HG03060 (cell line): ENCODE results near the gene NEGR1.

Experiments
- ATAC-seq: cut with Tn5 transposase; IDR thresholded peaks from one replicate; pipeline ENCODE4 v1.9.1; 2021; ENCODE audit warnings: low read depth, moderate number of reproducible peaks; ENCODE audit not compliant: unreplicated experiment

Gene NEGR1

DNA sequence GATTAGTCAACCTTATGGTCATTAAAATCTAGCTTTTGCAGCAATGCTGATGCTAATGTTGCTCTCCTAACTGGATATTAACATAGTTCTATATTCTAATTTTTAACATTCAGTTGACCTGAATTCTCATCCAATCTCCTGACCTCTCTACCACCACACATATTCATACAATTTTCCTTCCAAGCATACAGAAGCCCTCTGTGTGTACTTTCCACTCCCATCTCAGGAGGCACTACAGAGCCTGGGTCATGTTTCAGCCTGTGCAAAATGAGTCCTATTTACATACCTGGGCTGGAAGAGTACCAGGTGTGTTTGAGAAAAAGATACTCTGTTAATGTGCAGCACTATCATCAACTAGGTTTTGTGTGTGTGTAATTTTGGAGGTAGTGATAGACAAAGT, 486.3 kb downstream of the NEGR1 start:
- no peak for ATAC-seq

DNA sequence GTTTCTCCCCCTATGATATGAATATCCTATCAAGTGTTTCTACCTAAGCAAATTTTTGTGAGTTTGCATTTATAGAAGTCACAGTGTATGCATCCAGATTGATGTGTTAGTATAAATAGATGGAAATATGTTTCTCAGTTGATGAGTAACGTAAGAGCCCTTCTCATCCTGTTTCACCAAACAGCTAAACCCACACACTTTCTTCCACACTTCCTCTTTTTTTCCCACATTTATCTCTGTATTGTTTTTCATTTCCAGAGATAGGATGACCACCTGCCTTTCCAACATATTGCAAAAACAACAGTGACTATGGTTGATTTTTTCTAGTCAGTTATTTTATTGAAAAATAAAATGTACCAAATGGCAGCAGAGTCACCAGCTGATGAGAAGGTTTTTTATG, 490.1 kb downstream of the NEGR1 start:
- no peak for ATAC-seq

DNA sequence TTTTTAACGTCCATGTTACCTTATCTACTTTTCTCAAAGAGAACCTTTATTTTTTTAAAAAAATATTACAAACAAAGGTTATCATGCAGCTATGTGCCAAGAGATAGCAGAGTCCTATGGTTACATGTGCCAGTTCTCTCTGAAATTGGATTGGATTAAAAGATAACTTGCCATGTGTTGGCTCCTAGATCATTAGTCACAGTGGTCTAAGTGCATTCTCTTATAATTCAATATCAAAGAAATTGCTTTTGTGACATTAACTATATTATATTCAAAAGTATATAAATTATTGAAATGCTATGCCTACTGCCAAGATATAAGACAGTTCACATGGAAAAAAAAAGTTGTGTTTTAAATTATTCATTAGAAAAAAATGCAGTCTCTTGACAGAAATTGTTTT, 494.2 kb downstream of the NEGR1 start:
- ATAC-seq, result no peak

DNA sequence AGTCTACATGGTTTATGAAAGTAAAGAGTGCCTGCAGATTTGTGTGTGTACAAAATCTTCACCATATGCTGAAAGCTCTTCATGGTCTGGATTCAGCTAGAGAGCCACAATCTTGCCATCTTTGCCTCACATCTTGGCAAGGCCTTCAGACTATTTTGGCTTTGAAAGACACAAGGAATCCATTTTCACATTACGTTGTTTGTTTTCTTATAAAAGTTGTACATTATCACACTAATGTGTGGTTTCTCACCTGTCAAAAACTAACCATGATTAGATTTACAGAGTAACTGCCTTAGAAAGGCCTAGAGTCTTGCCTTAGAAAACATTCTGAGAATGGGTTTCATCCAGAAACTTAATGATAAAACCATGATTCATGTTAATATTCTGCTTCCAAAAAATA, 494.6 kb downstream of the NEGR1 start:
- ATAC-seq, result no peak

DNA sequence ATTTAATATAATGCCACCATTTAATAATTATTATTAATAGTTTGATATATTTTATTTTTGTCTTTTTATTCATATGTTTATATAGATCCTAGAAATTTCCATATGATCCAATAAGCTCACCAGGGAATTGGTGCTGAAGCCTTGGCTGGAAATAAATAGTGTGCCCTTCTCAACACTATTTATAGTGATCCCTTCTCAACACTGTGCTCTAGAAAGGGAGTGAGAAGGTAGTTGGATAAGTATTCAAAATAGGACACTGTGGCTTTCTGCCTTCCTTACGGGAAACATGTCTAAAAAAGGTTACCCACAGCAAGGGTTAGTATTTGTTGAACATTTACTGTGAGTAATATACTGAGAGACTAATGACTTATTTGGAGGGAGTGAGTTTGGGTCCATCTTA, 496.1 kb downstream of the NEGR1 start:
- ATAC-seq, result no peak

DNA sequence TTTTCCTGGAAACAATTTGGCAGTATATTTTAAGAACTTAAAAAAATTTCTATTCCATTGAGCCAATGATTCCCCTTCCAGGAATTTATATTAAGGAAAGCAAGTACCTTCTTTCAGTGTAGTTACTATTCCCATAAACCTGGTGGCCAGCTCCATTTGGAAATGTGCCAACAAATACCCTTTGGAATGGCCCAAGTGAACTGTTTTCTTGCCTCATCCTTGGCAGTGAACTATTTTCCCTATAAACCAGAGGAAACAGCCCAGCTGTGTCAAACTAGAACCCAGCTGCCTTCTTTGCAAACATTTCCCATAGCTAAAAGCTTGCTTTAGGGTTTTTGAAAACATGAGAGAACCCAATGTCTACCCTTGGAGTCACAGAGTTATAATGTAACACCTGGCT, 496.9 kb downstream of the NEGR1 start:
- ATAC-seq, result no peak

DNA sequence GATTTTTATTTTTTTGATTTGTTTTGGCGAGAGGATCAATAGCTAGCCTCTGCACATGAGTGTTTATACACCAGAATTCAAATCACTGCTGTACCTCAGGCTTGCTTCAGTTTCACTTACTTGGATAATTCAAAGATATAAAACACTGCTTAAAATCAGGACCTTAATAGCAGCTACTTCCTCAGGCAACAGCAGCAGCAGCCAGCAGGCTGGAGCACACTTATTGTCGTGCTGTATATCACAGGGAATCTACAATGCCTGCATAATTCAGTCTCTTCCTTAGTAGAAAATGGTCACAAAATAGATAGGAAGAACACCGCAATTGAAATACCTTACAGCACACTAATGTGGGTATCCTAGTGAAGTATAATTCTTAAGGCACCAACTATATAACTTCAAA, 497.3 kb downstream of the NEGR1 start:
- no peak for ATAC-seq

DNA sequence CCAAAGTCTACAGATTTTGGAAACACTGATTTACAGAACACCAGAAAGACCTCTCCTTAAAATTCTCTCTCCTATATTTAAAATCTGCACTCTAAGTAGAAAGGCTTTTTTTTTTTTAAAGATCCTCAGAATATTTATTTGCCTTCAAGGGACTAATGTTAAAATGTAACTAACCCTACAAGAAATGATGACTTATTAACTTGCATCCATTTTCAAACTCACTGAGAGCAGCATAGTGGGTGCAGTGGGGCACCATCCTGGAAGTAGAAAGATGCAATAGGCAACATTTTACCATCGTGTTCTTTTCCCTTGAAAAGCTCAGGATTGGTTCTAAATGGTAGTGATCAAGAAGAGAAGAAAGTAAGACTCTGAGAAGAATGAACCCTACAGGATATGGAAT, 498.1 kb downstream of the NEGR1 start:
- no peak for ATAC-seq

DNA sequence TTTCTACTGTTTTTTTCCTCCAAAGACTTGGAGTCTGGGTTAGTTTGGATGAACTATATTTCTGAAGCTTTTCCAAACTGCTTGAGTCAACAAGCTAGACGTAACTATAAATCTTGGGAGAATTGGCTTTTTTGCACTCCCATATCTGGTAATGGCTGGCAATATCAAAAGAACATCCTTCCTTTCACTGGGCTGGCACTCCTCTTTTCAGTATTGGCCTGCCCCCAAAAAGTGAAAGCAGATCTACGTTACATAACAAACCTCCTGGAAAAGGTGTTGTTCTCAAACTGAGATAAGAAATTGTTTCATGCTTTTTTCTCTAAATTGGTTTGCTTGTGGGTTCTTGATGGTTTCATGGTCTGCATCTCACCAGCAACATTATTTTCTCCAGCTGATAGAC, 499.3 kb downstream of the NEGR1 start:
- no peak for ATAC-seq

DNA sequence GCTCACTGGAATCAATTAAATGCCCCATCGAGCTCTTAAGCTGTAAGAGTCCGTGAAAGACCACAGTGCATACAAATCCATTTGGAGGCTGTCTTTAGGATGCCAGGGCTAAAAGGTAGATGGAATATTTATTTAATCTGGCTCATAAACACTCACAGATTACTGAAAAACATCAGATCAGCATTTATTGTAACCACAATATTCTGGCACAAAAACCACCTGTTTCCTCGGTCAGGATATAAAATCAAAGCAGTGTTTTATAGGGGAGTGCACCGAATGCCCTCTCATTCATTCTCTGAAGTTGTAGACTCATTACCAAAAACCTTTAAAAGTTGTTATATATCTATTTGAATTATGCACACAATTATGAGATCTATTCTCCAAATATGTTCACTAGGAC, 500.9 kb downstream of the NEGR1 start:
- no peak for ATAC-seq

DNA sequence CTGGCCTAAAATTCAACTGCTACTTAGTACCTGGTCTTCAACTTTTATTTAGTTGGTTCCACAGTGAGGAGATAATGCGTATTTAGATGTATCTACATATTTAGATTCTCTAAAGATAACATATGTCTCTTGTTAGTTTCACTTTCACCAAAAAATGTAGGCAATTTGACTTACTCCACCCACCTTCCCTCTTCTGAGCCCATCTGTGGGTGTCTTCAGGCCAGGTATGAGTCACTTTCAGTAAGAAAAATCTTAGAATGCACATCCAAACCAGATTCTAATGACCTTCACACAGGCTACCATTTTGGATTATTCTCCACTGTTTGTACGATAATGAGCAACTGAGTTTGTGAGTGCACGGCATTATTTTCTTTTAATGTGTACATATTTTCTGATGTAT, 501.7 kb downstream of the NEGR1 start:
- ATAC-seq, result peak; percentile 66

DNA sequence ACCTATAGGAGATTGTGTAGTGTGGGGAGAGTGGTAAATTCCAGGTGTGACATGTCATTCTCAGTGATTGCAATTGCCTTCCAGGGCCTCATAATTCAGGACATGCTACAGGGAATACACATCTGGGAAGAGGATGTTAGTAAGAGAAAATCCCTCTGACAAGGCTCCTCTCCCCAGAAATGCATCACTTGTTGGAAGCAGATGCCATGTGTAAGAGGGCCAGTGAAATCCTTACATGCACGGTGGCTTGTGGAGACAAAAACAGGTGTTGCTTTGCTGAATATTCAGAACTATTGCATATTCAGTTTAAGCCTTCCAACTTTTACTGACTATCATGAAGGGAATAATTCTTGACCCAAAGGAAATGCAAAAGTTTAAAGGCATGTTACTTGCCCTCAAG, 503.4 kb downstream of the NEGR1 start:
- ATAC-seq, result no peak

DNA sequence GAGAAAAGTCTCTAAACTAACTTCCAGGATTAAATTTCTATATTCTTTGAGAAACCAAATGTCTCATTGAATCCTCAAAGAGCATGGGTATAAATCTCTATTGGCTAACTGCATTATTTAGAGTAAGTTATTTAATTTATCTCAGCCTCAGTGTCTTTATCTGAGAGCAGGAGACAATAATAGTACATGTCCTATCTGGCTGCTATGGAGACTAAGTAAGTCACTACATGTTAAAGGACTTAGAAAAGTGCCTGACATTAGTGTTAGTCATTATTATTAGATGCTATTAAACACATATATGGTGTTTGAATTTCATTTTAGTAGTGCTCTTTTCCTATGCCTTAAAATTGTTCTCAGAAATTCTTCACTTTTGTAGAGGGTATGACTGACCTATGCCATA, 505.2 kb downstream of the NEGR1 start:
- no peak for ATAC-seq

DNA sequence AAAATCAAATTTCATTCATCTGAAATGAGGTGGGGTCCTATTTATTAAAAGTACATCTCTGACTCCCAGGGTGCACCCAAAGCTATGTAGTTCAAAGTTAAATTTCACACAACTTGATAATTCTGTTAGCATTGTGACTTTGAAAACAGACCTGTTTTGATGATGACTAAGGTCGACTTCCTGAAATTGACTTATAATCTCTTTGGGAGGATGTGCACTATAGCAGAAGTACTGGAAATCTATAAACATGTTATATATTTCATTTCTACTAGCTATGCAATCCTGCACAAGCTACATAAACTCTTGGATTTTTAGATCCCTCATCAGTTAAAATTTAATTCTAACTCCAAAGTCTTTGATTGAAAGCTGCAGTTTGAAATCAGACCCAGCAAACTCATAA, 507.6 kb downstream of the NEGR1 start:
- no peak for ATAC-seq

DNA sequence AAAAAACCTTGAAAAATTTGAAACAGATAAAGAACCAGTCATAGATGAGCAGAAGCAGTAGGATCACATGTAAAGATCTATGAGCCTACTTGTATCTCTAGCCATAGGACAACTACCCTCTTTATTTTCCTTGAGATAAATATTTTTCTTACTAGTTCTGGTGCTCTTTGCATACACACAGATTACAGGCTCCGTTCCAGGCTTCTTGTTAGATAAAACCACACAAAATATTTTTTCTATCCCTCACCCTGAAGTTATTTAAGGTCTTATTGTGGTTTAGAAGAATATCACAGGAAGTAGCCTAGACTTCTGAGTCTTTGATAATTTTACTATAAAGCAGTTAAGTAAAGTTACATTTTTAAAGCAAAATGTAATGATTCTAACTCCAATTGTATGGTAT, 512.2 kb downstream of the NEGR1 start:
- no peak for ATAC-seq

DNA sequence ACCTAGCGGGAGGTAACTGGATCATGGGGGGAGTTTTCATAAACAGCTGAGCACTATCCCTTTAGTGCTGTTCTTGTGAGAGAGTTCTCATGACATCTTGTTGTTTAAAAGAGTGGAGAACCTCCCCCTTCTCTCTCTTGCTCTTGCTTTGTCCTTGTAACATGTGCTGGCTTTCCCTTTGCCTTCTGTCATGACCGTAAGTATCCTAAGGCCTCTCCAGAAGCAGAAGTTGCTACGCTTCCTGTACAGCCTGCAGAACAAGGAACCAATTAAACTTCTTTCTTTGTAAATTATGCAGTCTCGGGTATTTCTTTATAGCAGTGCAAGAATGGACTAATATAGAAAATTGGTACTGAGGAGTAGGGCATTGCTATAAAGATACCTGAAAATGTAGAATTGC, 515.6 kb downstream of the NEGR1 start:
- no peak for ATAC-seq

DNA sequence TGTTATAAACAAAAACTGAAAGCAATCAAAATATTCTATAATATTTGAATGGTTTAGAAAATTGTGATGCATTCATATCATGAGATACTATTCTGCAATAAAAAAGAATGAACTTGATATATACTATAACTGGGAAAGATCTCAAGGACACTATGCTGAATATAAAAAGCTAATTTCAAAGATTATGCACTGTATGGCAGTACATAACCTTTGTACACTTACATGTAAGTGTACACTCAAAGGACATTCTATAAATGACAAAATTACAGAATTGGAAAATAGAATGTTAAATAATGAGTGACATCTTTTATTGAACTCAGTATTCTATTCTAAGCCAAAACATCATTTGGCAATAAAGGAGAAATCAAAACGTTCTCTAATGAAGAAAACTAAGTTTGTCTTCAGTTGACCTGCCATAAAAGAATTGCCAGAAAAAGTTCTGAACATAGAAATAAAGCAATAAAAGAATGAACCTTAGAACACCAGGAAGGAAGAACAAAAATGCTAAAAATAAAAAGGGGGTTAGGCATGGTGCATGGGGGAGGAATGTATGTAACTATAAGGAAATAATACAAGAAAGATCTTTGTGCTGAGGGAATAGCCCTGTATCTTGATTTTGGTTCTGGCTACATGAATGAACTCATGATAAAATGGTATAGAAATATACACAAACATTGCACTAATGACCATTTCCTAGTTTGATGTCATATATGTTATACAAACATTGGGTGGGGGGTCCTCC, 519.7 kb downstream of the NEGR1 start:
- ATAC-seq, result no peak

DNA sequence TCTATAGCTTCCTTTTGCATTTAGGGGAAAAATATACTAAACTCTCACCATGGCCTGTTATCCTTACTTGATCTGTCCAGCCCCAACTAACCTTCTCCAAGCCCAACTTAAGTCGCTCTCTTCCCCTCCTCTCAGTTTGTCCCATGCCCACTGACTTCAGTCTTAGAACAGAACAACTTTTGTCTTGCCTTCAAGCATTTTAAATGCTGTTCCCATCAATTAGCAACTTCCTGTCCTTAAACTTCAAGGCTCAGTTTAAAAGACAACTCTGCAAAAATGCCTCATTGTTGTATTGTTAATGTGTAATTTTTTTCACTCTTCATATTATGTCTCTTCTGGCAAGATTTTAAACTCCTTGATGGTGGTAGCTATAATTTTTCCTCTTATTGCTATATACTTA, 526.9 kb downstream of the NEGR1 start:
- no peak for ATAC-seq

DNA sequence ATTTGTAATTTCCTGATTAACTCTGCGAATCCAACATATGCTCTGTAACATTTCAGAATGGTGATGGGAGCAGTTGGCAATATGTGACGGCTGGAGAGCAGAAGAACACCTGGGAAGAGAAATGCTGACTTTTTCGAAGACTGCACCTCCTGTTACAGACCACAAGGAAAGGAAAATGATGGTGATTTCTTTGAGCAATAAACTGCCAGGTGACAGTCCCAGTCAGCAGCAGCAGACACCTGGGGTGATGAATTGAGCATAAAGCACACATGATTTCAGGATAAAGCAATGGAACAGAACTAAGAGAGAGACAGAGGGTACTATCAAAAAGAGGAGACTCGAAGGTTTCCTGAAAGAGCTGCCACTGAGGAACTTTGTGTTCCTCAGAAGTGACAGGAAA, 528.6 kb downstream of the NEGR1 start:
- ATAC-seq, result no peak

DNA sequence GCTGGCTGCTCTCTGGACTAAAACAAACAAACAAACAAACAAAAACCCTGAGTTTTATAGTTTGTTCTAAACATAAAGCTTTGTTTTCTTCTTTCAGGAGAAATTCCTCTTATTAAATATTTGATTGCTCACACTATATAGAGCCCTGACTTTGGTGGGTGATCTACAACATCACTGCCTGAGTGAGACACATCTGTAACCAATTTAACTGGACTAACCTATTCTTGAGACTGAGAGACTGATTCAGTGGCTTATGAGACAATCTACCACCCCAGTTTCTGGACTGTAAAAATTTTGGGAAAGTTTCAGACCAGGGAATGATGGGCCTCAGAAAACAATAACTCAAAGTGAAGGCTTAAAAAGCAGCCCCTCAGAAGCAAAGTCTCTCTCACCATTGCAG, 537.0 kb downstream of the NEGR1 start:
- ATAC-seq, result no peak

DNA sequence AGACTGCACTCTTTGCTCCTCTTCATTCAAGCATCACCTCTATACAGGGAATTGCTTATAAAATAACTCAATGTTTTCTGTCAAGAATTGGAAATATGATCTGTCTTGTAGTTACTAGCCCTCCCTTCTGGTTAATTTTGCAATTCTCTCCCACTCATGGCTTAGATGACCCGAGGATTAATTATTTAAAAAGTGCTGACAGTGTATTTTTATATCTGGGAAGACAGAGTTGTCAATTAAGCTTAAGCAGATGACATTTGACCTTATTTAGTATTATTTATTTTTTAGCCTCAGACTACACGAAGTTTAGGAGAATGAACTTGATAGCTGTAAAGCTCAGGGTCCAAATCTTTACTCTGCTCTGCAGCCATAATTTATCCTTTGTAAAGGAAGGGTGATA, 538.5 kb downstream of the NEGR1 start:
- ATAC-seq, result no peak

DNA sequence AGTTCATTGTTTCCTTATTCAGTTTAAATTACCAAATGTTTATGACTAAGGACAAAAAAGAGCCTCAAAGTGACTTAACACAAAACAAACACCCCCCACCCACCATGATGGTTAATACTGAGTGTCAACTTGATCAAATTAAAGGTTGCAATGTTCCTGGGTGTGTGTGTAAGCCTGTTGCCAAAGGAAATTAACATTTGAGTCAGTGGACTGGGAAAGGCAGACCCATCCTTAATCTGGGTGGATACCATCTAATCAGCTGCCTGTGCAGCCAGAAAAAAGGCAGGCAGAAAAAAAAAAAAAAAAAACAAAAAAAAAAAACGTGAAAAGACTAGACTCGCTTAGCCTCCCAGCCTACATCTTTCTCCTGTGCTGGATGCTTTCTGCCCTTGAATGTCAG, 543.4 kb downstream of the NEGR1 start:
- ATAC-seq, result no peak

DNA sequence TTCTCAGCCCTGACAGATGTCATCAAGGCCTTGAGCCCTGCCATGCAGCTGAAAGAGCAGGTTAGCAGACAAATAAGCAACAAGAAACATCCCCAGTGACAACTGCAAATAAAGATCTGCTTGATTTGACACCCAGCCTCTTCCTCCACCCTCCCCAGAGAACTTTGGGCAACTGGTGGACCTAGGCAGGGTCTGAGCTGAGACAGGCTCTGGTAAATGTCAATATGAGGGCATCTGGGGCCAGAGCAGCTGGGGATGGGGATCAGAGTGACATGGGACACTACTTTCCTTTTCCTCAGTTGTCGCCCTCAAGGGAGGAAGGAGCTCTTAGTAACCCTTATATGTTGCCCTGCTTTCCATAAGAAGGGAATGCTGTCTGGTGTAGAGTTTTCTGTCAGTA, 544.1 kb downstream of the NEGR1 start:
- no peak for ATAC-seq
